Epithelial cell of proximal tubule (primary cell): ENCODE results near the gene CCM2. TPM values are rescaled to one million over a fixed set of nuclear protein-coding genes. Genes with fewer than 3 reads are reported as not detected.
A peak's percentile ranks its signal among the peaks of the same experiment; 100 is the strongest.

Experiments used
- DNase-seq: peaks from one replicate; pipeline ENCODE4 v3.0.0-alpha.2; 2011; ENCODE audit warnings: low read depth
- H3K4me3 ChIP-seq: 2 replicates; pipeline ENCODE4 v1.5.1; 2011; ENCODE audit warnings: low read depth, mild to moderate bottlenecking, low read length
- total RNA-seq: library from RNA; depleted of rRNA; stranded (reverse); fragments of >200 nt; gene quantifications from 2 replicates; pipeline ENCODE4 v1.2.3, GENCODE V29; 2015
- TF ChIP-seq, protein P1 (sequence below): conservative IDR thresholded peaks from 2 replicates; pipeline ENCODE4 v1.5.1; 2012; ENCODE audit warnings: low read depth, mild to moderate bottlenecking, low read length

Gene CCM2
- total RNA-seq, 1 donor from 2014 or later = 49.2 TPM

DNA sequence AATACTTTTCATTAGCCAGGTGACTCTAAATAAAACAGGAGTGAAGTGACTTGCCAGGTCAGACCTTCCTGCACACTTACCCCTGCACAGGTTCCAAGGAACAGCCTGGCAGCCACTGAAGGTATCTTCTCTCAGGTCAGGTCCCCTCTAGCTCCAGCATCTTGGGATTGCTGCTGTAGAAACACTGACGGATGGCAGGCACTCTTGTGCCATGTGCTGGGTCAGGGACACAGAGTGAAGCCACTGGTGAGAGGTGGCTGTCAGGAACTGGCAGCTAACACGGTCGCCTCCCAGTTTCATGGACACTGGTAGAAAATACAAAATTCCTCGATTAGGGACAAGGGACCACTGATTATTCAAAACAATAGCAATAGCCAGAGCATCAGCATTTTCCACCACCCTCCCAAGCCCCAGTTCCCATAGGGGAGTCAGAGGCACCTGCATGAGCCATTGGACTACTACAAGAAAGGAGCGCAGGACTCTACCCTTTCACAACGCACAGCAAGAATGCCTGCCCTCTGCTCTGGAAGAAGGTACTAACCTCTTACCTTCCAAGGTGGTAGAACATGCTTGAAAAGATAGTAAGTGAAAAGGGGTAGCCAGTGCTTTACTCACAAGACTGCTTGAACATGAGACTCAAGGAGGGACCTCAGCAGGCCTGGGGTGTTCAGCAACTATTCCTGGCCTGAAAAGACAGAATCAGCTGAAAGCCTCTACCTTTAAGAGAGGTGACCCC lies 16.1 kb upstream of the CCM2 start:
- no peak for DNase-seq
- TF ChIP-seq, protein P1, sequence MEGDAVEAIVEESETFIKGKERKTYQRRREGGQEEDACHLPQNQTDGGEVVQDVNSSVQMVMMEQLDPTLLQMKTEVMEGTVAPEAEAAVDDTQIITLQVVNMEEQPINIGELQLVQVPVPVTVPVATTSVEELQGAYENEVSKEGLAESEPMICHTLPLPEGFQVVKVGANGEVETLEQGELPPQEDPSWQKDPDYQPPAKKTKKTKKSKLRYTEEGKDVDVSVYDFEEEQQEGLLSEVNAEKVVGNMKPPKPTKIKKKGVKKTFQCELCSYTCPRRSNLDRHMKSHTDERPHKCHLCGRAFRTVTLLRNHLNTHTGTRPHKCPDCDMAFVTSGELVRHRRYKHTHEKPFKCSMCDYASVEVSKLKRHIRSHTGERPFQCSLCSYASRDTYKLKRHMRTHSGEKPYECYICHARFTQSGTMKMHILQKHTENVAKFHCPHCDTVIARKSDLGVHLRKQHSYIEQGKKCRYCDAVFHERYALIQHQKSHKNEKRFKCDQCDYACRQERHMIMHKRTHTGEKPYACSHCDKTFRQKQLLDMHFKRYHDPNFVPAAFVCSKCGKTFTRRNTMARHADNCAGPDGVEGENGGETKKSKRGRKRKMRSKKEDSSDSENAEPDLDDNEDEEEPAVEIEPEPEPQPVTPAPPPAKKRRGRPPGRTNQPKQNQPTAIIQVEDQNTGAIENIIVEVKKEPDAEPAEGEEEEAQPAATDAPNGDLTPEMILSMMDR = no peak
- no peak overlapping the region for H3K4me3 ChIP-seq

GRCh38 chr7:44984478-44984758 lies 15.6 kb upstream of the CCM2 start:
- TF ChIP-seq, protein P1 = no peak
- DNase-seq = no peak
- no peak overlapping the region for H3K4me3 ChIP-seq

GRCh38 chr7:44985033-44985695 lies 14.8 kb upstream of the CCM2 start:
- DNase-seq = no peak
- peak overlapping the region; percentile 73 for H3K4me3 ChIP-seq
- TF ChIP-seq, protein P1 = no peak

DNA sequence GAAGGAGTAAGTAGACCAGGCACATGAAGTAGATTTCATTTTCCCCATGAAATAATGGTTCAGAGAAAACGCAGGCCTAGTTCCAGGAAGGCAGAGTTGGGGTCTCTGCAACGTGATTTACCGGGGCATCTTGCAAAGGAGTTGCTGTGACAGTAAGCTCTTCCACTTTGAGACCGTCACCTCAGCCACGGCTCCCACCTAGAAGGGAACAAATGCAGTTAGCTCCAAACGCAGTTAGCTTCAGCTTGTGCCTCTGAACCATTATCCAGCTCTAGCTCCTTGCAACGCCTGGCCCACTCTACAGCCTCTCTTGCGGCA lies 14.1 kb upstream of the CCM2 start:
- TF ChIP-seq, protein P1 = no peak
- DNase-seq = no peak
- peak overlapping the region; percentile 73 for H3K4me3 ChIP-seq

DNA sequence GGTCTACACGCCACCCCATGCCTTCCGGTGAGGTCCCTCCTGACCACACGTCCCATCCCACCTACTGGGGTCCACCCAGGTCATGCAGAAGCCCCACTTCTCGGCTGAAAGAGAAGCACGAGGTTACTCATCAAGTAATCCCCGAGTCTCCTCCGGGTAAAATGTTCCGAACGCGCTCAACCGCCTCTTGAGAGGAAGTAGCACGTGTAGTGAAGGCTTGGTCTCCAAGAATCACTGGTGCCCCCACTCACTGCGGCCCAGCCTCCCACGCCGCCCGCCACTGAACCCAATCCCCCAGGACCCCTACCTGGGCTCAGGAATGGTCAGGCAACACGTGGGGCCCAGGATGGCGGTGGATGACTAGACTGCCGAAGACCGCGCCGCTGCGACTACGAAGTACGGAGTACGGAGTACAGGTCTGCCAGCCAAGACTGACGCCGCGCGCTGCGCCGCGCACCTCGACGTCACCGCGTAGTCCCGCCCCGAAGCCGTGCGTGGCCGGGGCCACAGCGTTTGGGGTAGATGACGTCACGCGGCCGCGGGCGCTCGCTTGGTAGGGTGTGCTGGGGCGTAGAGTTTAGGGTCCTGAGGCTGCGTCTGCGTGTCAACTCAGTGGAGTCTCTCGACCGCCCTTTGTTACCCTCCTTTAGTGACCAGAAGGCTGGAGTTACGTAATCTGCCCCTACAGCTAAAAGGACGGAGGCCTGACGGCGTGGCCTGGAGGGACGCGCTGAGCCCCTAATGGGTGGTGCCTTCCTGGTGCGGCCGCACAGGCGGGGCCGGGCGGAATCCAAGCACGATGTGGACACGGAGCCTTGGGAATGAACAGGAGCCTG lies 13.6 kb upstream of the CCM2 start:
- peak overlapping the region; percentile 73 for H3K4me3 ChIP-seq
- TF ChIP-seq, protein P1 = no peak
- DNase-seq = peak; percentile 60

GRCh38 chr7:44987457-44987856 lies 12.5 kb upstream of the CCM2 start:
- DNase-seq = no peak
- TF ChIP-seq, protein P1 = no peak
- peak overlapping the region; percentile 73 for H3K4me3 ChIP-seq
